WI38 (cell line): ENCODE measurements around the gene MYORG.
"Not testable (repeated sequence)": the region's sequence is repeated elsewhere in the genome, so short reads cannot be mapped to it uniquely, and the experiment has no call there.

Experiments
- H3K4me3 ChIP-seq: 2 replicates; pipeline ENCODE4 v1.5.1; 2011; ENCODE audit warnings: low read depth, mild to moderate bottlenecking, control low read depth, low read length
- CTCF ChIP-seq: IDR thresholded peaks from 2 replicates; pipeline ENCODE4 v1.5.1; 2012; ENCODE audit warnings: low read depth, mild to moderate bottlenecking, control low read depth, low read length

The MYORG gene

GRCh38 chr9:34371886-34372466 lies 4.7 kb downstream of the MYORG start:
- TF ChIP-seq CTCF, result no peak
- H3K4me3 ChIP-seq, result no peak overlapping the region

GRCh38 chr9:34370970-34371880 lies 5.5 kb downstream of the MYORG start:
- H3K4me3 ChIP-seq, result peak overlapping the region; percentile 40
- no peak for TF ChIP-seq CTCF

GRCh38 chr9:34370335-34370969 lies 6.2 kb downstream of the MYORG start:
- no peak for TF ChIP-seq CTCF
- H3K4me3 ChIP-seq, result no peak overlapping the region; the same call in 1 of the 2 replicates

GRCh38 chr9:34369636-34370035 lies 7.1 kb downstream of the MYORG start:
- no peak for TF ChIP-seq CTCF
- H3K4me3 ChIP-seq, result no peak overlapping the region

- H3K4me3 ChIP-seq, result not testable (repeated sequence)
Measured at GRCh38 chr9:34368796-34369195, 7.9 kb downstream of the MYORG start.

GRCh38 chr9:34367751-34368410 lies 8.8 kb downstream of the MYORG start:
- not testable (repeated sequence) for H3K4me3 ChIP-seq

- H3K4me3 ChIP-seq, result no peak overlapping the region
- no peak for TF ChIP-seq CTCF
Measured at GRCh38 chr9:34366365-34366764, 10.3 kb downstream of the MYORG start.

- TF ChIP-seq CTCF, result no peak
- H3K4me3 ChIP-seq, result no peak overlapping the region
Measured at GRCh38 chr9:34365282-34365681, 11.4 kb downstream of the MYORG start.
